Measurements from ENCODE around the gene RSPRY1.

DNA sequence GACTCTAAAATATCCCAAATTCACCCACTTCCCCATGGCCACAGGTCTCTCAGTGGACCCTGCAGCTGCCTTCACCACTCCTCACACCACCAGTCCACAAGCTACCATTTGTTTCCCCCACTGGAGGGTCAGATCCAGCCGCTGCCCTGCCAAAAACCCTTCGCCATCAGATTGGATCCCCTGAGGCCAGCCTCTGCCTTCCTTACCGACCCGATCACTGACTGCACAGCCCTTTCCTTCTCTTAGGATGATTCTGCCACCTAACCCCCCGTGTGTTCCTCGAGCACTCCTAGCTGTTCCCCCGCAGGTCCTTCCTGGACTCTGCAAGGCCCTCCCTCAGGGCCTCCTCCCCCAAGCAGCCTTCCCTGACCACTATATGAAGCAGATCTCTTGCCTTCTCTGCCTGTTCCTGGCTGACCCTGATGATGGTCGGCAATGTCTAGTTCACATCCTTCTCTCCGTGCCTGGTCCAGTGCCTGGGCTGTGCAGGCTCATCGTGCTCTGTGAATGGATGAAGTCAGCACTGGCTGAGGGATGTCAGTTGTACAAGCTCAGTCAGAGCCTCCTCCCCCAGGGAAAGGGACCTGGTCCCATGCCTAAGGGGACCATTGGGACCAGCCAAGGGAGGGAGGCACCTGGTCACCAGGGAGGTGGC is 47.7 kb upstream of the RSPRY1 start:
- TF ChIP-seq, protein P1, sequence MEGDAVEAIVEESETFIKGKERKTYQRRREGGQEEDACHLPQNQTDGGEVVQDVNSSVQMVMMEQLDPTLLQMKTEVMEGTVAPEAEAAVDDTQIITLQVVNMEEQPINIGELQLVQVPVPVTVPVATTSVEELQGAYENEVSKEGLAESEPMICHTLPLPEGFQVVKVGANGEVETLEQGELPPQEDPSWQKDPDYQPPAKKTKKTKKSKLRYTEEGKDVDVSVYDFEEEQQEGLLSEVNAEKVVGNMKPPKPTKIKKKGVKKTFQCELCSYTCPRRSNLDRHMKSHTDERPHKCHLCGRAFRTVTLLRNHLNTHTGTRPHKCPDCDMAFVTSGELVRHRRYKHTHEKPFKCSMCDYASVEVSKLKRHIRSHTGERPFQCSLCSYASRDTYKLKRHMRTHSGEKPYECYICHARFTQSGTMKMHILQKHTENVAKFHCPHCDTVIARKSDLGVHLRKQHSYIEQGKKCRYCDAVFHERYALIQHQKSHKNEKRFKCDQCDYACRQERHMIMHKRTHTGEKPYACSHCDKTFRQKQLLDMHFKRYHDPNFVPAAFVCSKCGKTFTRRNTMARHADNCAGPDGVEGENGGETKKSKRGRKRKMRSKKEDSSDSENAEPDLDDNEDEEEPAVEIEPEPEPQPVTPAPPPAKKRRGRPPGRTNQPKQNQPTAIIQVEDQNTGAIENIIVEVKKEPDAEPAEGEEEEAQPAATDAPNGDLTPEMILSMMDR (conservative IDR thresholded peaks at IDR 0.05 in 1 of 2, IDR thresholded peaks at IDR 0.05 in 1 of 2; ENCODE audit: low read depth in 1 of 2, low read length in 2 of 2), result no peak
- no peak for TF ChIP-seq EZH2 (IDR thresholded peaks at IDR 0.05; ENCODE audit: low read length, missing control alignments)

Measured in fibroblast of lung (primary cell).